ENCODE measurements around the gene COL19A1.

- TF ChIP-seq TBP (CRISPR knock-in tag; IDR thresholded peaks at IDR 0.05) (no peak), DMTF1 (CRISPR knock-in tag; IDR thresholded peaks at IDR 0.05) (no peak), ZBTB26 (CRISPR knock-in tag; IDR thresholded peaks at IDR 0.05; ENCODE audit: borderline replicate concordance) (no peak), PHF8 (CRISPR knock-in tag; IDR thresholded peaks at IDR 0.05) (no peak), ZBTB1 (CRISPR knock-in tag; IDR thresholded peaks at IDR 0.05; ENCODE audit: borderline replicate concordance) (no peak), BHLHE40 (IDR thresholded peaks at IDR 0.05; ENCODE audit: low read length) (no peak), REST (IDR thresholded peaks at IDR 0.05; ENCODE audit: borderline replicate concordance in 1 of 2, low read depth in 1 of 2, low read length in 2 of 2) (no peak), EP300 (IDR thresholded peaks at IDR 0.05; ENCODE audit: low read depth in 2 of 2, low read length in 2 of 2) (no peak), EP300 (CRISPR knock-in tag; IDR thresholded peaks at IDR 0.05; ENCODE audit: borderline replicate concordance) (no peak), SRF (IDR thresholded peaks at IDR 0.05; ENCODE audit: low read depth, low read length) (no peak), SMAD3 (CRISPR knock-in tag; IDR thresholded peaks at IDR 0.05) (no peak)
Observed at GRCh38 chr6:70221715-70222438, 355.5 kb downstream of the COL19A1 start.
